GM23338 (cell line): Measurements from ENCODE around the gene USP15. TPM values are rescaled to one million over a fixed set of nuclear protein-coding genes. Genes with fewer than 3 reads are reported as not detected.

Experiments used
- ATAC-seq: fragments of 200-7000 bp; cut with Tn5 transposase; 3 replicates; pipeline ENCODE4 v1.9.1; 2020
- DNase-seq: peaks from one replicate; pipeline ENCODE4 v3.0.0-alpha.2; 2015; ENCODE audit warnings: low spot score
- H2AFZ ChIP-seq: fragments of 200-600 bp; sonication (generic); 2 replicates; pipeline ENCODE4 v1.8.0; 2016; ENCODE audit warnings: antibody characterized with exemption, mild to moderate bottlenecking, moderate library complexity
- H3F3A ChIP-seq: fragments of 200-600 bp; sonication (generic); replicated peaks from 2 replicates; pipeline ENCODE4 v1.8.0; 2017; ENCODE audit warnings: antibody characterized with exemption, mixed run types, low read depth
- H3K27ac ChIP-seq: fragments of 200-600 bp; sonication (generic); 2 replicates; pipeline ENCODE4 v1.6.1; 2016; ENCODE audit warnings: low read depth
- H3K27me3 ChIP-seq: fragments of 200-600 bp; sonication (generic); 2 replicates; pipeline ENCODE4 v1.8.0; 2016; ENCODE audit warnings: mild to moderate bottlenecking, mixed run types, moderate library complexity; ENCODE audit not compliant: insufficient read depth
- H3K36me3 ChIP-seq: fragments of 200-600 bp; sonication (generic); 2 replicates; pipeline ENCODE4 v1.8.0; 2016; ENCODE audit warnings: mild to moderate bottlenecking; ENCODE audit not compliant: insufficient read depth
- H3K4me1 ChIP-seq: fragments of 200-600 bp; sonication (generic); 2 replicates; pipeline ENCODE4 v1.8.0; 2016; ENCODE audit warnings: mild to moderate bottlenecking, moderate library complexity; ENCODE audit not compliant: insufficient read depth
- H3K4me2 ChIP-seq: fragments of 200-600 bp; sonication (generic); 2 replicates; pipeline ENCODE4 v1.7.1; 2017; ENCODE audit warnings: mixed run types
- H3K4me3 ChIP-seq: fragments of 200-600 bp; sonication (generic); 2 replicates; pipeline ENCODE4 v1.6.1; 2016; ENCODE audit warnings: mixed run types
- H3K79me2 ChIP-seq: fragments of 200-600 bp; sonication (generic); replicated peaks from 2 replicates; pipeline ENCODE4 v1.8.0; 2017; ENCODE audit warnings: mild to moderate bottlenecking; ENCODE audit not compliant: insufficient read depth
- H3K9me2 ChIP-seq: fragments of 200-600 bp; sonication (generic); 2 replicates; pipeline ENCODE4 v1.8.0; 2017; ENCODE audit not compliant: insufficient read depth
- H4K20me1 ChIP-seq: fragments of 200-600 bp; sonication (generic); replicated peaks from 2 replicates; pipeline ENCODE4 v1.8.0; 2017; ENCODE audit warnings: mild to moderate bottlenecking; ENCODE audit not compliant: insufficient read depth
- H3K27ac Mint-ChIP-seq: 2 replicates; pipeline ENCODE4 v1.8.0; 2020; ENCODE audit warnings: inconsistent platforms, mild to moderate bottlenecking, moderate library complexity, mixed read lengths
- H3K27me3 Mint-ChIP-seq: 3 replicates; pipeline ENCODE4 v1.8.0; 2022; ENCODE audit warnings: low read depth, mild to moderate bottlenecking, moderate library complexity, mixed read lengths, inconsistent platforms; ENCODE audit not compliant: insufficient read depth, poor library complexity
- H3K36me3 Mint-ChIP-seq: 3 replicates; pipeline ENCODE4 v1.8.0; 2021; ENCODE audit warnings: low read depth, mild to moderate bottlenecking, inconsistent platforms, moderate library complexity, mixed read lengths
- H3K4me1 Mint-ChIP-seq: 3 replicates; pipeline ENCODE4 v1.8.0; 2020; ENCODE audit warnings: mild to moderate bottlenecking, inconsistent platforms, mixed read lengths
- H3K4me3 Mint-ChIP-seq: 3 replicates; pipeline ENCODE4 v1.8.0; 2021; ENCODE audit warnings: moderate library complexity, mild to moderate bottlenecking, inconsistent platforms, mixed read lengths
- H3K9me3 Mint-ChIP-seq: 3 replicates; pipeline ENCODE4 v1.8.0; 2020; ENCODE audit warnings: moderate library complexity, mild to moderate bottlenecking, inconsistent platforms, mixed read lengths
- CREB1 ChIP-seq: fragments of 250-450 bp; sonication (Bioruptor Pico); IDR thresholded peaks from 2 replicates; pipeline ENCODE4 v1.5.0; 2020; ENCODE audit warnings: low read depth, mild to moderate bottlenecking, moderate library complexity
- CTCF ChIP-seq, 2 experiments: fragments of 200-600 bp in 1 of 2; sonication (generic) in 1 of 2; conservative IDR thresholded peaks; 2 replicates each; pipeline versions ENCODE4 v1.5.1 to v1.6.1; 2016 to 2017; ENCODE audit warnings: antibody characterized with exemption in 2 of 2, low read depth in 2 of 2, mild to moderate bottlenecking in 2 of 2, moderate library complexity in 1 of 2
- ETS1 ChIP-seq: IDR thresholded peaks from 2 replicates; pipeline ENCODE4 v1.6.1; 2016; ENCODE audit warnings: antibody characterized with exemption
- EZH2 ChIP-seq: fragments of 200-600 bp; sonication (generic); IDR thresholded peaks from one replicate; pipeline ENCODE4 v1.8.0; 2017; ENCODE audit warnings: antibody characterized with exemption, mild to moderate bottlenecking, low read depth; ENCODE audit not compliant: unreplicated experiment
- NANOG ChIP-seq: IDR thresholded peaks from 2 replicates; pipeline ENCODE4 v1.6.1; 2016; ENCODE audit warnings: antibody characterized with exemption, borderline replicate concordance
- POLR2AphosphoS5 ChIP-seq: IDR thresholded peaks from 2 replicates; pipeline ENCODE4 v1.6.1; 2016; ENCODE audit warnings: antibody characterized with exemption, low read depth
- REST ChIP-seq: IDR thresholded peaks from one replicate; pipeline ENCODE4 v1.6.1; 2018; ENCODE audit warnings: antibody characterized with exemption; ENCODE audit not compliant: unreplicated experiment
- ZNF114 ChIP-seq: fragments of 250-450 bp; sonication (Bioruptor Pico); IDR thresholded peaks from 2 replicates; pipeline ENCODE4 v1.5.0; 2020; ENCODE audit warnings: mild to moderate bottlenecking, moderate library complexity
- ZNF331 ChIP-seq: fragments of 250-450 bp; sonication (Bioruptor Pico); IDR thresholded peaks from 2 replicates; pipeline ENCODE4 v1.5.0; 2020; ENCODE audit warnings: low read depth, mild to moderate bottlenecking, moderate library complexity
- polyA plus RNA-seq: library from polyadenylated mRNA; unstranded; fragments of >200 nt; fragmentation: Nextera tagmentation; extraction: Ambion mirVana; gene quantifications from 2 replicates; pipeline ENCODE4 v1.2.1, GENCODE V29; 2016
- total RNA-seq: library from RNA; depleted of rRNA; stranded (reverse); fragments of >200 nt; shearing (Covaris generic); gene quantifications from 2 replicates; pipeline ENCODE4 v1.2.3, GENCODE V29; 2014

Gene USP15
- total and polyA plus RNA-seq, 2 experiments from 2014 or later, result 29.5 to 60.3 TPM

GRCh38 chr12:62247281-62248045 lies 12.7 kb upstream of the USP15 start (continued):
- no peak for TF ChIP-seq NANOG
- TF ChIP-seq CREB1, result no peak
- TF ChIP-seq REST, result no peak
- TF ChIP-seq EZH2, result no peak
- no peak for TF ChIP-seq ZNF331 (CRISPR knock-in tag)
- TF ChIP-seq CTCF (conservative IDR thresholded peaks at IDR 0.05; ENCODE audit: low read depth in 2 of 2), result no peak
- TF ChIP-seq POLR2AphosphoS5, result no peak

- Mint-ChIP-seq H3K4me1 (peaks cover 6% of the 10 kb centered on the region), H3K4me3 (no peak overlapping the region), H3K36me3 (no peaks in the 10 kb centered on the region), H3K27me3 (peaks cover 3% of the 10 kb centered on the region), H3K9me3 (no peaks in the 10 kb centered on the region), H3K27ac (no peak overlapping the region)
- ATAC-seq (no peak), DNase-seq (no peak)
- no peaks in the 10 kb centered on the region for H3F3A ChIP-seq
- H3K36me3 ChIP-seq, result no peaks in the 10 kb centered on the region
- H3K4me2 ChIP-seq, result no peak overlapping the region
- no peaks in the 10 kb centered on the region for H3K4me1 ChIP-seq
- TF ChIP-seq CREB1, result no peak
- no peak overlapping the region for H2AFZ ChIP-seq
- no peaks in the 10 kb centered on the region for H3K27me3 ChIP-seq
- H3K79me2 ChIP-seq, result no peaks in the 10 kb centered on the region
- H4K20me1 ChIP-seq, result no peaks in the 10 kb centered on the region
- no peak overlapping the region for H3K27ac ChIP-seq
- peaks cover 8% of the 10 kb centered on the region for H3K9me2 ChIP-seq
- H3K4me3 ChIP-seq, result no peak overlapping the region
These were observed 11.3 kb upstream of the USP15 start for GRCh38 chr12:62248873-62249272.

GRCh38 chr12:62249419-62249818 lies 10.8 kb upstream of the USP15 start:
- peaks cover 8% of the 10 kb centered on the region for H3K9me2 ChIP-seq
- no peak for ATAC-seq
- no peaks in the 10 kb centered on the region for H3K79me2 ChIP-seq
- no peak overlapping the region for H3K4me3 ChIP-seq
- no peak overlapping the region for H3K27ac ChIP-seq
- Mint-ChIP-seq H3K4me1 (peaks cover 6% of the 10 kb centered on the region), H3K36me3 (no peaks in the 10 kb centered on the region), H3K27ac (no peak overlapping the region), H3K9me3 (no peaks in the 10 kb centered on the region), H3K4me3 (no peak overlapping the region), H3K27me3 (peaks cover 3% of the 10 kb centered on the region)
- H3K36me3 ChIP-seq, result no peaks in the 10 kb centered on the region
- no peaks in the 10 kb centered on the region for H3K4me1 ChIP-seq
- no peak overlapping the region for H3K4me2 ChIP-seq
- no peaks in the 10 kb centered on the region for H4K20me1 ChIP-seq
- 0 out of 2 replicates have a peak overlapping the region, but pooled peaks have one; percentile 15 for H2AFZ ChIP-seq
- no peak for DNase-seq
- no peaks in the 10 kb centered on the region for H3F3A ChIP-seq
- H3K27me3 ChIP-seq, result no peaks in the 10 kb centered on the region
- TF ChIP-seq CTCF (conservative IDR thresholded peaks at IDR 0.05; ENCODE audit: low read depth in 2 of 2), result no peak
- no peak for TF ChIP-seq ZNF114
- no peak for TF ChIP-seq REST
- TF ChIP-seq ETS1, result no peak
